ENCODE results near the gene CFAP57. TPM values are rescaled to one million over a fixed set of nuclear protein-coding genes. Genes with fewer than 3 reads are reported as not detected.
A peak's percentile ranks its signal among the peaks of the same experiment; 100 is the strongest.

The CFAP57 gene
- total and polyA plus RNA-seq, 2 of the 4 experiments (the other 2 are of a cell fraction) = 0.29 to 0.36 TPM

DNA sequence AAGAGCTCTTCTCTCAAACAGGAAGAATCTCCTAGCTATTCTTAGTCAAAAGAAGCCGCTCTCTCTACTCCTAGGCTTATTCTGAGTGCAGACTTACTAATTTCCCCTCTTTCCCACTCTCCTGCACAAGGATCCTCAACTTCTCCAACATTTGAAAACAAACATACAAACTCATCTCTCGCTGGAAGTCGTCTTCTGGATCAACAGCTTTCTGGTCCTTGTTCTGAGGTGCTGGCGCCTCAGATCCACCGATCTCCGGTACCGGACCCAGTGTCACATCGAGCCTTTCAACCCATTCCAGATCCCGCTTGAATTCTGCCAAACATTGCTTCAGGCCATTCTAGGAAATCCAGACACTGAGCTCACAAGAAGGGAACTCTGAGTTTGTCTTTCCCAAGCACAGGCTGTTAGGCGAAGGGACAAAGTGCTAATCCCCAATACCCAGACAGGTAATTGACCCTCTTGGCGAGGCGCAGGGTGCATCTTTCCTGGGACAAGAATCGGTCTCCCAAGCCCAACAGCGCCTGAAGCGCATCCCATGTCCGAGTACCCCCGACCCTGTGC is 736 bp upstream of the CFAP57 start:
- Histone ChIP-seq H3K4me3 (ENCODE audit: insufficient read depth, low read depth, low read length) (peak overlapping the region; percentile 75), H2AK9ac (replicated peaks; ENCODE audit: low read depth, low read length, poor library complexity) (peak overlapping the region; percentile 96), H2BK120ac (ENCODE audit: low read depth, low read length) (no peak overlapping the region), H2BK20ac (ENCODE audit: low read depth, low read length) (no peak overlapping the region), H3K27me3 (ENCODE audit: control insufficient read depth, insufficient read depth, low read length) (peaks cover 5% of the 10 kb centered on the region), H3K9ac (ENCODE audit: low read depth, low read length) (peak overlapping the region; percentile 82), H3K4me1 (ENCODE audit: control insufficient read depth, insufficient read depth, low read length) (no peaks in the 10 kb centered on the region), H4K8ac (ENCODE audit: low read depth in 2 of 2, low read length in 2 of 2) (peak overlapping the region in 1 of 2 experiments; percentile 72; a peak in 2 of 4 replicates), H3K9me3 (ENCODE audit: control insufficient read depth, insufficient read depth, low read length) (no peaks in the 10 kb centered on the region), H3K23ac (ENCODE audit: low read depth, low read length) (peak overlapping the region; percentile 89), H4K20me1 (ENCODE audit: insufficient read depth, low read length) (no peaks in the 10 kb centered on the region; the same call in 1 of the 2 replicates), H4K91ac (ENCODE audit: insufficient read depth, low read depth, low read length) (peak overlapping the region; percentile 18; the same call in 1 of the 2 replicates), H3K4ac (ENCODE audit: low read depth, low read length) (peak overlapping the region; percentile 80), H3K27ac (ENCODE audit: insufficient read depth, low read length) (peak overlapping the region; percentile 60), H3K14ac (replicated peaks; ENCODE audit: low read depth, low read length) (peak overlapping the region; percentile 85), H3K36me3 (ENCODE audit: control insufficient read depth, insufficient read depth, low read length) (peaks cover 20% of the 10 kb centered on the region), H2BK15ac (ENCODE audit: low read depth, low read length) (no peak overlapping the region), H2AK5ac (ENCODE audit: low read depth, low read length) (peak overlapping the region; percentile 74), H3K9me1 (ENCODE audit: insufficient read depth, low read length) (0 out of 2 replicates have a peak, but pooled peaks cover 3% of the 10 kb centered on the region), H3K18ac (ENCODE audit: low read depth, low read length) (no peak overlapping the region), H2BK5ac (ENCODE audit: low read depth, low read length, poor library complexity, severe bottlenecking) (peak overlapping the region; percentile 27), H3K4me2 (ENCODE audit: low read depth, low read length) (peak overlapping the region; percentile 85), H2AFZ (replicated peaks; ENCODE audit: low read length, poor library complexity) (peak overlapping the region; percentile 97), H3K56ac (ENCODE audit: extremely low read depth, insufficient read depth, low read length) (peak overlapping the region; percentile 45), H4K5ac (ENCODE audit: low read depth, low read length) (no peak overlapping the region), H3K79me1 (ENCODE audit: low read depth in 1 of 2, low read length in 2 of 2) (peaks cover 40 to 43% of the 10 kb centered on the region in 2 experiments)
- TSS peak; percentile 94 for BruUV-seq (replicated peaks)
- ATAC-seq (ENCODE audit: low read depth) (no peak), DNase-seq (peak; percentile 1)
- dilution Hi-C loops (cut with HindIII; ENCODE audit: low sequenced_read_pairs, unreplicated experiment) = no loop called here
- in situ Hi-C loops (cut with MboI; ENCODE audit: low sequenced_read_pairs) = no loop called here
- WGBS, 2 experiments (ENCODE audit: extremely low coverage in 2 of 2, insufficient read length in 1 of 2) = 16% methylated on average over 13 of the region's 17 CpGs; no CpG with 5 or more reads in 1 of the 2 experiments
- ChIA-PET CTCF (no interaction called here), POLR2A (ENCODE audit: unreplicated experiment) (interaction anchor here (1.9 kb wide), 1 partner anchor 35 kb away, joined by 5 read pairs; no protein-coding TSS in a partner anchor)
- intact Hi-C loops (cut with micrococcal nuclease) = no loop called here
- TF ChIP-seq CEBPB (IDR thresholded peaks at IDR 0.05; ENCODE audit: low read depth, low read length) = no peak
- TF ChIP-seq, protein P1, sequence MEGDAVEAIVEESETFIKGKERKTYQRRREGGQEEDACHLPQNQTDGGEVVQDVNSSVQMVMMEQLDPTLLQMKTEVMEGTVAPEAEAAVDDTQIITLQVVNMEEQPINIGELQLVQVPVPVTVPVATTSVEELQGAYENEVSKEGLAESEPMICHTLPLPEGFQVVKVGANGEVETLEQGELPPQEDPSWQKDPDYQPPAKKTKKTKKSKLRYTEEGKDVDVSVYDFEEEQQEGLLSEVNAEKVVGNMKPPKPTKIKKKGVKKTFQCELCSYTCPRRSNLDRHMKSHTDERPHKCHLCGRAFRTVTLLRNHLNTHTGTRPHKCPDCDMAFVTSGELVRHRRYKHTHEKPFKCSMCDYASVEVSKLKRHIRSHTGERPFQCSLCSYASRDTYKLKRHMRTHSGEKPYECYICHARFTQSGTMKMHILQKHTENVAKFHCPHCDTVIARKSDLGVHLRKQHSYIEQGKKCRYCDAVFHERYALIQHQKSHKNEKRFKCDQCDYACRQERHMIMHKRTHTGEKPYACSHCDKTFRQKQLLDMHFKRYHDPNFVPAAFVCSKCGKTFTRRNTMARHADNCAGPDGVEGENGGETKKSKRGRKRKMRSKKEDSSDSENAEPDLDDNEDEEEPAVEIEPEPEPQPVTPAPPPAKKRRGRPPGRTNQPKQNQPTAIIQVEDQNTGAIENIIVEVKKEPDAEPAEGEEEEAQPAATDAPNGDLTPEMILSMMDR (conservative IDR thresholded peaks at IDR 0.05; ENCODE audit: low read depth, low read length) = no peak
- TF ChIP-seq MAZ (IDR thresholded peaks at IDR 0.05; ENCODE audit: borderline replicate concordance, low read depth, low read length) = no peak
- TF ChIP-seq RAD21 (IDR thresholded peaks at IDR 0.05; ENCODE audit: low read length) = 0 out of 2 replicates have a peak, but pooled peaks have one; percentile 1
- no peak for TF ChIP-seq CHD1 (IDR thresholded peaks at IDR 0.05; ENCODE audit: low read depth, low read length)

All from IMR-90 (cell line).